Activated CD8-positive, alpha-beta memory T cell treated with anti-CD3 and anti-CD28 coated beads for 1 hour (primary cell): ENCODE measurements around the gene OR5L1.

Experiments used
- DNase-seq, 2 donors: peaks; one replicate each; pipeline ENCODE4 v3.0.0-alpha.2; 2020; ENCODE audit warnings: low read depth in 1 of 2; ENCODE audit errors: extremely low read depth in 1 of 2

OR5L1 gene

DNA sequence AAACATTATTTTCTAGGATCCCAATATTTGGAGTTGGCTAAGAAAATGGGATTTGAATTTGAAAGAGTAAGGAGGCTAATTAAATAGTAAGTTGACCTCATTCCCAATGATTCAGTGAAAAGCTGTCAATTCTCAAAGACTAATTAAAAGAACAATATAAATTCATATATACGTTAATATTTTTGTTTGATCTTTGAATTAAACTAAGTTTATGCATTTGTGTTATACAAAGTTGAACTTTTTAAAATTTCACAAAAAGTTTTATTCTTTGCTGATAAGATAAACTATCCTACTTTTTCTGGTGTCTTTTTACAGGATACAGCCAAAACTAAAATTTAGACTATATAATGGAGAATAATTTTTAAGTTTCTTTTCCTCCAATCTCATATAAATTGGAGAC lies at the start of gene OR5L1:
Gene OR5L1, plus strand, starts transcription at position 301 of the 400 bp plus-strand sequence. CDS start 100 bp downstream, outside the sequence.
- DNase-seq: no peak

DNA sequence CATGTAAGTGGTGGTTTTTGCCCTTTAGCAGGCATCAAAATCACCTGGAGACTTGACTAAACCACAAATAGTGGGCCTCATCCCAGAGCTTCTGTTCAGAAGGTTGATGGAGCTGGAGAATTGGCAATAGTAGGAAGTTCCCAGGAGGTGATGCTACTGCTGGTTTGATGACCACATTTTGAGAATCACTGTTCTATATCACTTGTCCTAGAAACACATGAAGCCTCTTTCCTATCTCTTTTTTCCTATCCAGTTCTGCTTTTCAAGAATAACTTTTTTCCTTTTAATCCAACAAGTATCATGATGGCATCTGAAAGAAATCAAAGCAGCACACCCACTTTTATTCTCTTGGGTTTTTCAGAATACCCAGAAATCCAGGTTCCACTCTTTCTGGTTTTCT lies 38.0 kb upstream of the OR5L1 start, which contains the start of gene OR5D13:
Gene OR5D13, plus strand, starts transcription at position 301 of the 400 bp plus-strand sequence. Its CDS starts 0 bp downstream, at position 301.
- no peak for DNase-seq

- no peak for DNase-seq
These were observed 19.6 kb upstream of the OR5L1 start for GRCh38 chr11:55791606-55792005.

DNA sequence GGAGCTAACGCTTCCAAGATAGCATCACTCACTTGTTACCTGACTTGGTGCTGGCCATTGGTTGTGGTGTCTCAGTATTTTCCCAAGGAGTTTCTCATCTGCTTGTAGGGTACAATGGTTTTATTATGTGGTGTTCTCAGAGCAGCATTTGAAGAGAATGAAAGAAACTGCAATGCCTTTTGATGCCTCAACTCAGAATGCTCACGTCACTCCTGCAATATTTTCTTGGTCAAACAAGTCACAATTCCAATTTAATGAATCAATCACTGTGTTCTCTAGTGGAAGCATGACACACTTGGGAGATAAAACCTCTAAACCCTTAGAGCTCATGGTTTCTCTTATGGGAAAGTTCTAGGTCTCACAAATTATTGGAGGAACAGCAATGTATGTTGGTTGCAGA lies 17.8 kb upstream of the OR5L1 start:
- no peak for DNase-seq

GRCh38 chr11:55795256-55795655 lies 15.9 kb upstream of the OR5L1 start, which contains the start of gene OR5D14:
Gene OR5D14 (plus strand): TSS chr11:55795556. CDS start chr11:55795556, 0 bp downstream.
- DNase-seq: no peak

DNA sequence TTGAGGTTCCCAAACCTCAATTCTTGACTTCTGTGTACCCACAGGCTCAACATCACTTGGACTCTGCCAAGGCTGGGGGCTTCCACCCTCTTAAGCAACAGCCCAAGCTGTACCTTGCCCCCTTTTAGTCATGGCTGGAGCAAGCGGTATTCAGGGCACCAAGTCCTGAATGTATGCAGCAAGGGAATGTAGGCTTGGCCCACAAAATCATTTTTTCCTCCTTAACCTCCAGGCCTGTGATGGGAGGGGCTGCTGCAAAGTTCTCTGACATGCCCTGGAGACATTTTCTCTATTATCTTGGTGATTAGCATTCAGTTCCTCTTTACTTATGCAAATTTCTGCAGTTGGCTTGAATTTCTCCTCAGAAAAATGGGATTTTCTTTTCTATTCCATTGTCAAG lies 4.9 kb upstream of the OR5L1 start:
- DNase-seq: no peak

GRCh38 chr11:55819330-55819729 lies 8.2 kb downstream of the OR5L1 start, which contains the start of gene OR5D18:
Gene OR5D18 (plus strand): TSS chr11:55819630. CDS start chr11:55819630, 0 bp downstream.
- DNase-seq: no peak

GRCh38 chr11:55826919-55827318 lies 15.8 kb downstream of the OR5L1 start, which contains the start of gene OR5L2:
Gene OR5L2 (plus strand): TSS chr11:55827219. CDS start chr11:55827219, 0 bp downstream.
- DNase-seq: no peak

- no peak for DNase-seq
These were observed 27.3 kb downstream of the OR5L1 start, which contains the start of gene OR5D16 for GRCh38 chr11:55838452-55838851. Gene OR5D16 (plus strand): TSS chr11:55838752. CDS start chr11:55838752, 0 bp downstream.

DNA sequence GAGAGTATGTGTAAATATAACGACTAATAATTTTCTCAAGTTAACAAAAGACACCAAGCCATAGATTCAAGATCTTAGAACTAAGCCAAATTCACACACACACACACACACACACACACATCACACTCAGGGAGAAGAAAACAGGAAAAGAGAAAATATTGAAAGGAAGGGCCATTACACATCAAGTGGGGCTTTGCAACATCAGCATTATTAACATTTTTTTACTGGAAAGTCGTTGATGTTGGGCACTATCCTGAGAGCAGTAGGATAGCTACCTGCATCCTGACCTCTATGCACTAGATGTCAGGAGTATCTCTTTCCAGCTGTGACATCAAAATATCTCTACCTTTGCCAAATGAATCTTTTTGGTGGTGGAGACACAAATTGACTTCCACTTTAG lies 36.3 kb downstream of the OR5L1 start:
- no peak for DNase-seq

DNA sequence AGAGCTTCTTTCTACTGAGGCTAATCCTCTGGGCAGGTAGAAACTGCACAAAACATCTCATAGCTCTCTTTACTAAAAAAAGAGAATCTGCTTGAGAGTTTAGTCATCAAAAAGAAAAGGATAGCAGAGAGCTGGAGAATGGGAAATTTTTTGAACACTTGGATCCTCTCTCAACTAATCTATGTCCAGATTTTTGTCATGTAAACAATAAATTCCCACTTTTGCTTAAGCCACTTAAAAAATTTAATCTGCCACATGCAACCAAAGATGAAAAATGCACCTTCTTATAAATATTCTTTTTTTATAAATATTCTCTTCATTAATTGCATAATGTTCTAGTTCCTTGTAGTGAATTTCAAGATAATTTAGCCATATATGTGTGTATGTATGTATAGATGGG lies 37.9 kb downstream of the OR5L1 start:
- DNase-seq: no peak

- DNase-seq: no peak
These were observed 41.0 kb downstream of the OR5L1 start for GRCh38 chr11:55852141-55852540.

DNA sequence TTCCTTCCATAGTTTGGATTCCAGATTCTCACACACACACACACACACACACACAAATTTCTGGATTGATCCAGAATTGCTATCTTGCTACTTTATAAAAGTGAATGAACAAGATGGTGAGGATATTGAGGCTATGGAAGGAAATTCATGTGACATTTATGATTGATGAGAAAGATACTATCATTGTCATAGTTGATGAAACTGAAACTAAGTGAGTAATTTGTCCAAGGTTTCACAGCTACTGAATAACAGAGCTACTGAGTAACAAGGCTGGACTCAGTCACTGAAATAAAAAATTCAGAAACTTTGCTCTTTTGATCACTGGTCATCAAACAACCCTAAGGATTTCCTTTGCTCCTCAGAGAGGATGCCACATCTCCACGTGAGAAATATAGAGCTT lies 43.5 kb downstream of the OR5L1 start:
- no peak for DNase-seq
